Skeletal muscle satellite cell (primary cell): ENCODE data around the gene DAZ2. TPM values are rescaled to one million over a fixed set of nuclear protein-coding genes. Genes with fewer than 3 reads are reported as not detected.
"Not testable (repeated sequence)": the region's sequence is repeated elsewhere in the genome, so short reads cannot be mapped to it uniquely, and the experiment has no call there.

Experiments
- H3K27me3 ChIP-seq: 2 replicates; pipeline ENCODE4 v1.7.0; 2013; ENCODE audit warnings: low read length; ENCODE audit not compliant: control insufficient read depth, insufficient read depth
- H3K36me3 ChIP-seq: 2 replicates; pipeline ENCODE4 v1.7.0; 2013; ENCODE audit warnings: mild to moderate bottlenecking, control low read depth, low read length; ENCODE audit not compliant: insufficient read depth
- H3K4me1 ChIP-seq: 2 replicates; pipeline ENCODE4 v1.7.0; 2013; ENCODE audit warnings: low read length; ENCODE audit not compliant: control insufficient read depth, insufficient read depth
- H3K4me2 ChIP-seq: 2 replicates; pipeline ENCODE4 v1.7.0; 2013; ENCODE audit warnings: mild to moderate bottlenecking, low read length
- H3K4me3 ChIP-seq: 2 replicates; pipeline ENCODE4 v1.7.0; 2013; ENCODE audit warnings: low read length
- H3K9ac ChIP-seq: 2 replicates; pipeline ENCODE4 v1.7.0; 2013; ENCODE audit warnings: mild to moderate bottlenecking, low read depth, low read length, moderate library complexity
- H3K9me3 ChIP-seq: replicated peaks from 2 replicates; pipeline ENCODE4 v1.7.0; 2013; ENCODE audit warnings: mild to moderate bottlenecking, control low read depth, low read length
- total RNA-seq: library from RNA; depleted of rRNA; stranded (reverse); fragments of >200 nt; gene quantifications from 2 replicates; pipeline ENCODE4 v1.2.3, GENCODE V29; 2012; rRNA removed

DAZ2 gene, protein sequence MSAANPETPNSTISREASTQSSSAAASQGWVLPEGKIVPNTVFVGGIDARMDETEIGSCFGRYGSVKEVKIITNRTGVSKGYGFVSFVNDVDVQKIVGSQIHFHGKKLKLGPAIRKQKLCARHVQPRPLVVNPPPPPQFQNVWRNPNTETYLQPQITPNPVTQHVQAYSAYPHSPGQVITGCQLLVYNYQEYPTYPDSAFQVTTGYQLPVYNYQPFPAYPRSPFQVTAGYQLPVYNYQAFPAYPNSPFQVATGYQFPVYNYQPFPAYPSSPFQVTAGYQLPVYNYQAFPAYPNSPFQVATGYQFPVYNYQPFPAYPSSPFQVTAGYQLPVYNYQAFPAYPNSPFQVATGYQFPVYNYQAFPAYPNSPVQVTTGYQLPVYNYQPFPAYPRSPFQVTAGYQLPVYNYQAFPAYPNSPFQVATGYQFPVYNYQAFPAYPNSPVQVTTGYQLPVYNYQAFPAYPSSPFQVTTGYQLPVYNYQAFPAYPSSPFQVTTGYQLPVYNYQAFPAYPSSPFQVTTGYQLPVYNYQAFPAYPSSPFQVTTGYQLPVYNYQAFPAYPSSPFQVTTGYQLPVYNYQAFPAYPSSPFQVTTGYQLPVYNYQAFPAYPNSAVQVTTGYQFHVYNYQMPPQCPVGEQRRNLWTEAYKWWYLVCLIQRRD
- total RNA-seq: not detected in 2 replicates

- not testable (repeated sequence) for H3K4me1 ChIP-seq, H3K9ac ChIP-seq, H3K27me3 ChIP-seq, H3K4me3 ChIP-seq, H3K9me3 ChIP-seq, H3K4me2 ChIP-seq, H3K36me3 ChIP-seq
Observed at GRCh38 chrY:23219233-23219632, at the start of gene DAZ2. DAZ2 (plus strand) TSS chrY:23219533; CDS start chrY:23219741, 208 bp downstream.

GRCh38 chrY:23198908-23199307 is 20.4 kb upstream of the DAZ2 start, which contains the start of gene DAZ1:
DAZ1 (minus strand) TSS chrY:23199008; CDS start chrY:23198800, 208 bp downstream.
- H3K4me2 ChIP-seq, H3K27me3 ChIP-seq, H3K36me3 ChIP-seq, H3K9ac ChIP-seq, H3K4me3 ChIP-seq, H3K9me3 ChIP-seq, H3K4me1 ChIP-seq: not testable (repeated sequence)

GRCh38 chrY:23207455-23207854 is 11.9 kb upstream of the DAZ2 start:
- H3K27me3 ChIP-seq, H3K4me2 ChIP-seq, H3K9me3 ChIP-seq, H3K4me1 ChIP-seq, H3K9ac ChIP-seq, H3K36me3 ChIP-seq, H3K4me3 ChIP-seq: not testable (repeated sequence)

DNA sequence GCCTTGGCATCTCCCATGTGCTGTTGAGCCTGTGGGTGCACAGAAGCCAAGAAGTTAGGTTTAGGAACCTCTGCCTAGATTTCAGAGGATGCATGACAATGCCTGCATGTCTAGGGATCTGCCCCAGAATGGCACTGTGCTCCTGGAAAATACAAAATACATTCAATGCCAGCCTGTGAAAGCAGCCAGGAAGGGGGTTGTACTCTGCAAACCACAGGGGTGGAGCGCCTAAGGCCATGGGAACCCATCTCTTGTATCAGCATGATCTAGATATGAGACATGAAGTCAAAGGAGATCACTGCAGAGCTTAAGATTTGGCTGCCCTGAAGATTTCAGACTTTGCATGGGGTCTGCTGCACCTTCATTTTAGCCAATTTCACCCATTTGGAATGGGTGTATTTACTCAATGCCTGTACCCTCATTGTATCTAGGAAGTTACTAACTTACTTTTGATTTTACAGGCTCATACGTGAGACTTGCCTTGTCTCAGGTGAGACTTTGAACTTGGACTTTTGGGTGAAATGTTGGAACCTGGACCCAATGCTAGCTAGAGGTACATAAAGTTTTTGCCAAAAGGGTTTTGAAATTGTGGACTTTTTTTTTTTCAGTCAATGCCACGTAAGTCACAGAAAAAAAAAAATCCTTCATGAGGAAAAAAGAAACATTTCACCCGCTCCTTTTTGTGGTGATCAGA is 9.4 kb upstream of the DAZ2 start:
- H3K9ac ChIP-seq, H3K4me3 ChIP-seq, H3K9me3 ChIP-seq, H3K4me2 ChIP-seq, H3K27me3 ChIP-seq, H3K36me3 ChIP-seq, H3K4me1 ChIP-seq: not testable (repeated sequence)

- H3K4me2 ChIP-seq, H3K4me1 ChIP-seq, H3K9ac ChIP-seq, H3K27me3 ChIP-seq, H3K9me3 ChIP-seq, H3K36me3 ChIP-seq, H3K4me3 ChIP-seq: not testable (repeated sequence)
Observed at GRCh38 chrY:23210681-23211080, 8.7 kb upstream of the DAZ2 start.
